Right lobe of liver (tissue), 6 donors: ENCODE data around the gene NME2. TPM values are rescaled to one million over a fixed set of nuclear protein-coding genes. Genes with fewer than 3 reads are reported as not detected.

Experiments used
- ATAC-seq, 4 donors: fragments of 200-7000 bp; cut with Tn5 transposase; one replicate each; pipeline ENCODE4 v1.9.1; 2020; ENCODE audit warnings: mild to moderate bottlenecking in 4 of 4, moderate library complexity in 4 of 4
- DNase-seq, 3 donors: peaks; one replicate each; pipeline ENCODE4 v3.0.0-alpha.2; 2020
- H3K27ac ChIP-seq, 3 donors: fragments of 200-600 bp; one replicate each; pipeline ENCODE4 v1.8.0; 2022
- H3K27me3 ChIP-seq, 2 donors: fragments of 200-600 bp; one replicate each; pipeline ENCODE4 v1.8.0; 2022
- H3K36me3 ChIP-seq, 4 donors: fragments of 200-600 bp; sonication (generic) in 1 of 4; one replicate each; pipeline versions ENCODE4 v1.5.1 to v1.8.0; 2017 to 2022; ENCODE audit warnings: control low read depth in 1 of 4
- H3K4me1 ChIP-seq, 4 donors: fragments of 200-600 bp; sonication (generic) in 1 of 4; one replicate each; pipeline versions ENCODE4 v1.5.1 to v1.8.0; 2017 to 2022; ENCODE audit warnings: control low read depth in 1 of 4
- H3K4me3 ChIP-seq, 3 donors: fragments of 200-600 bp; one replicate each; pipeline ENCODE4 v1.8.0; 2022
- H3K9me3 ChIP-seq, 4 donors: fragments of 200-600 bp; sonication (generic) in 1 of 4; one replicate each; pipeline versions ENCODE4 v1.5.1 to v1.8.0; 2017 to 2022; ENCODE audit warnings: control low read depth in 1 of 4
- CTCF ChIP-seq, 4 donors: fragments of 200-600 bp in 3 of 4; fragments of 450-650 bp in 1 of 4; IDR thresholded peaks; one replicate each; pipeline versions ENCODE4 v1.5.1 to v1.8.0; 2016 to 2022; ENCODE audit warnings: antibody characterized with exemption in 4 of 4, mild to moderate bottlenecking in 2 of 4
- POLR2A ChIP-seq: fragments of 450-650 bp; IDR thresholded peaks from one replicate; pipeline ENCODE4 v1.6.1; 2017; ENCODE audit warnings: antibody characterized with exemption, mild to moderate bottlenecking
- WGBS: methylation state at CpG from one replicate; pipeline ENCODE4 v1.1.6; 2018; ENCODE audit warnings: low coverage, low lambda C conversion rate; ENCODE audit not compliant: insufficient coverage; ENCODE audit errors: missing lambda C conversion rate; 5-methylcytosine and 5-hydroxymethylcytosine counted together
- intact Hi-C, 2 donors: fragments of 100-400 bp; cut with DNase I; formaldehyde crosslinking; loops; one replicate each; pipeline versions ENCODE4 v1.11.2 to v1.14.1; 2022
- total RNA-seq, 6 experiments: library from RNA; depleted of rRNA in 2 of 6; stranded (reverse); fragments of >200 nt in 2 of 6; fragmentation: NEBNext Ultra II Directional in 3 of 6; extraction: Animal tissue kit (Norgen Biotek cat#: 25700) in 3 of 6; gene quantifications; one replicate each; pipeline versions ENCODE4 v1.1.0 to v1.2.4, GENCODE V29; 2016 to 2023
- donor health status: DM: no; HTN: yes; CAD: no.
- donor health status: DM: no; HTN: no; CAD: no.
- donor health status: DM: no; HTN: no; CAD: no.
- donor health status: DM: no; HTN: yes; CAD: no.
- donor health status: DM: no; HTN: yes; CAD: no.

Gene NME2
- total RNA-seq, 6 experiments from 2014 or later = 123 to 422 (median 176) TPM

GRCh38 chr17:51135956-51136355 is 30.3 kb upstream of the NME2 start:
- intact Hi-C loops = no loop called here
- no peak for DNase-seq

DNA sequence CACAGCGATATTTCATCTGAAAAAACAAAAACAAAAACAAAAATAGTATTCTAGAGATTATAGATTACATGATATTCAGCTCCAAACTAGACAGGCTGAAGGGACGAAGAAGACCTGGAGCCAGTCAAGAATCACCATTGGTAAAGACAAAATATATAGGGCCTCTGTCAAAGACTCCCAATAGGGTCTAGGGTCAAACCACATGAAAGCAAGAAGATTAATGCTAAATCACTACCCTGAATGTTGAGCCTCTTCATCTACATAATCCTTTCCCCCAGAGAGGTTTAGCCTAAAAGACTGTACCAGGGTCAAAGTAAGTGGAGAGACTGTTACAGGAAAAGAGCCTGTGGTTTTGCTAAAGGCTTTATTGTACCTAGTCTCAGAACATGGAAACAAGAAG is 23.6 kb upstream of the NME2 start:
- peaks cover 0 to 12% (median 3%) of the 10 kb centered on the region in 4 donors for H3K4me1 ChIP-seq
- DNase-seq = no peak
- WGBS = 96% methylated on average over 2 of the region's 2 CpGs
- H3K27me3 ChIP-seq = no peaks in the 10 kb centered on the region
- no peaks in the 10 kb centered on the region for H3K36me3 ChIP-seq
- H3K27ac ChIP-seq = no peak overlapping the region
- intact Hi-C loops = no loop called here
- H3K9me3 ChIP-seq = no peaks in the 10 kb centered on the region
- no peak overlapping the region for H3K4me3 ChIP-seq
- TF ChIP-seq CTCF (IDR thresholded peaks at IDR 0.05) (no peak), POLR2A (no peak)
- no peak for ATAC-seq

More at GRCh38 chr17:51135956-51136355, 30.3 kb upstream of the NME2 start:
- Histone ChIP-seq H3K27ac (no peak overlapping the region), H3K4me3 (no peak overlapping the region), H3K27me3 (no peaks in the 10 kb centered on the region), H3K4me1 (peaks cover 0 to 12% (median 5%) of the 10 kb centered on the region in 4 donors), H3K36me3 (no peaks in the 10 kb centered on the region), H3K9me3 (no peaks in the 10 kb centered on the region)
- no peak for ATAC-seq
- WGBS = 83% methylated on average over 1 of the region's 3 CpGs
- TF ChIP-seq CTCF (IDR thresholded peaks at IDR 0.05) = no peak
- TF ChIP-seq POLR2A = no peak

DNA sequence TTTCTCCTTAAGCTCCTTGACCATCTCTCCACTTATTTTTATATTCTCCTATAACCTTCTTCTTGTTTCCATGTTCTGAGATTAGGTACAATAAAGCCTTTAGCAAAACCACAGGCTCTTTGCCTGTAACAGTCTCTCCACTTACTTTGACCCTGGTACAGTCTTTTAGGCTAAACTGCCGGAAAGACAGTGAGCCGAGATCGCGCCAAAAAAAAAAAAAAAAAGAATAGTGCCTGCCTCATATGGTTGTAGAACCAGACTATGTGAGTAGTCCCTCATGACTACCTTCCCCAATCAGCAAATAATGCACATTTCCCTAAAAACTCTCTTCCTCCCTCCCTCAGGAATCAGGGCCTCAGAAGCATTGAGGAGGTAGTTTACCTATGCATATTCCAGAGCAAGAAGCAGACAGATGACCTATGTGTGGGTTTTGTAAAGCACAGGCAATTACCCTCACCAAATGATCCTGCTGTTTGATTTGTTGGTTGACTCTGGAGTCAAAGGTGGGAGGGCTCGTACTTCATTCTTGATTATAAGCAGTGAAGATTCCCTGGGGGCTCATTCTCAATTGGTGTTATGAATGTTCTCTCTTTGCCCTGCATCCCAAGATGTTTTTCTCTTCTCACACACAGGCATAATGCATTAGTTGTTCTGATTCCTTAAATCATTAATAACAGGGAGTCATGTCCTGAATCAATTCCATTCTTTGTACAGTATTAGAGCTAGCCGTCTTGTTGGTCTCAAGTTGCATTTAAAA is 21.8 kb upstream of the NME2 start:
- H3K27me3 ChIP-seq = no peaks in the 10 kb centered on the region
- DNase-seq (no peak), ATAC-seq (no peak)
- H3K4me3 ChIP-seq = no peak overlapping the region
- no peaks in the 10 kb centered on the region for H3K36me3 ChIP-seq
- 55% methylated on average over 6 of the region's 6 CpGs for WGBS
- no peak overlapping the region for H3K27ac ChIP-seq
- no peaks in the 10 kb centered on the region for H3K9me3 ChIP-seq
- H3K4me1 ChIP-seq = peaks cover 0 to 12% (median 3%) of the 10 kb centered on the region in 4 donors
- no peak for TF ChIP-seq CTCF (IDR thresholded peaks at IDR 0.05)
- no peak for TF ChIP-seq POLR2A
- intact Hi-C loops = no loop called here

GRCh38 chr17:51147650-51148049 is 18.6 kb upstream of the NME2 start:
- no peak for DNase-seq
- Histone ChIP-seq H3K4me1 (peaks cover 0 to 9% (median 0%) of the 10 kb centered on the region in 4 donors), H3K36me3 (no peaks in the 10 kb centered on the region), H3K4me3 (no peak overlapping the region), H3K27me3 (no peaks in the 10 kb centered on the region), H3K9me3 (no peaks in the 10 kb centered on the region), H3K27ac (no peak overlapping the region)
- 82% methylated on average over 4 of the region's 4 CpGs for WGBS
- intact Hi-C loops = no loop called here
- TF ChIP-seq POLR2A (no peak), CTCF (IDR thresholded peaks at IDR 0.05) (no peak)
- ATAC-seq = no peak
